Measurements from ENCODE around the gene JAKMIP2.
"Not testable (repeated sequence)": the region's sequence is repeated elsewhere in the genome, so short reads cannot be mapped to it uniquely, and the experiment has no call there.

JAKMIP2 gene

GRCh38 chr5:147782110-147783028, at the start of gene JAKMIP2:
TSS of gene JAKMIP2 (minus strand) at chr5:147782728. CDS start at chr5:147671806, 110,922 bp downstream.
- DNase-seq = peak; percentile 59

DNA sequence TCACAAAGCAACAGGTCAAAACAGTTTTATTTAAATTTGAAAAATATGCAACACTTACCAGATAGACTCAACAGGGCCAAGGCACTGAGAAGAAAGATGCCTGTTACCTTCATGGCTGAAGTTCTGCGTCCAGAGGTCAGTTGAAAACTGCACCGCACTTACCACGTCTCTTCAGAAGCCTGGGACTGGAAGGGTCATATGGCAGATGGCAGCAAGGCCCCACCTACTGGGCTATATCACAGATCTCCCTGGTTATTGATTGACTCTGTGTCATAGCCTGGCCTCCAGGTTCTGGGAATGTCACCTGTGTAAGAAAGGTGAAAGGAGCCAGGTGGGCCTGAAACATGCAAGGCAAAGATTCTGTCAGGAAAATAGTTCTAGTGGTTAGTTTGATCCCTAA, 48.9 kb upstream of the JAKMIP2 start, which contains the start of gene SPINK1:
SPINK1 (minus strand) TSS at position 207 of the 400 bp plus-strand sequence; CDS start at position 113, 94 bp downstream.
- DNase-seq = no peak

DNA sequence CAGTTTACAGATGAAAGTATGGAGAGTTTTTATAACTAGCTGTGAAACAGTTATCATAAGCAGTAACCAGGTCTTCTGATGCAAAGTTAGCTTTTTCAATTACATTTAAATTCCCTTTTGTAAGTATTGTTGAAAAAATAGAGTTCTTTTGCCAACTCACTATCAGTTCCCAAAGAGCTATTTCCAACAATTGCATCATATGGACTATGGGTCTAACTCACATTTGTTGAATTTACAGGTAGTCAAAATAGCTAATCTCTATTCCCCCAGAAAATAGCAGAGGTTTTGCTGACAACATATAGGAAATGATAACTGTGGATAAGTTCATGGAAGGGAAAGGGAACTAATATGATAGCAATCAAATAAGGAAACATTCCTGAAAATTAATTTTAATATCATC, 47.5 kb upstream of the JAKMIP2 start:
- DNase-seq = no peak

DNA sequence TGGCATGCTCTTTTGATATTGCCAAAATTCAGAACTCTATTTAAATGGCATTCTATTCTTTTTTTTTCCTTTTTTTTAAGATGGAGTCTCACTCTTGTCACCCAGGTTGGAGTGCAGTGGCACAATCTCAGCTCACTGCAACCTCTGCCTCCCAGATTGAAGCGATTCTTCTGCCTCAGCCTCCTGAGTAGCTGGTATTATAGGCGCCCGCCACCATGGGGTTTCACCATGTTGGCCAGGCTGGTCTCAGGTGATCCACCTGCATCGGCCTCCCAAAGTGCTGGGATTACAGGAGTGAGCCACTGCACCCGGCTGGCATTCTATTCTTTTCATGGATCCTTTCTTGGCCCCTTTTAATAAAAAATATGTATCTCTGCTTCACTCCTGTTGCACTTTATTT, 44.5 kb upstream of the JAKMIP2 start:
- not testable (repeated sequence) for DNase-seq

DNA sequence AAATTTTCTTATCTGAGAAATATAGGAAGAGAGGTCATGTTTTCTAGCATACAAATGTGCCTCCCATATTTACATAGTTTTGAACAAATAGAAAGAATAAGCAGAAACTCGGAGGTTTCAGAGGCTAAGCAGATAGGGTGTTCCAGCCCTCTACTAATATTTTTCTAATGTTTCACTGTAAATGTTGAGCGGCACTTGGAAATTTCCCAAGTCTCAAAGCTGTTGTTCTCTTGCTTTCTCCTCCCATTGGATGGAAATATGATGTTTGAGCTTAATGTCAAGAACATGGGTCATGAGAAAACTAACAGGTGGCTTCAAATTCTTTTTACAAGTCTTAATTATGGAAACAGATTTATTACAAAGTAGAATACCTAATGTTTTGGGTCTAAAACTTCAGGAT, 43.8 kb upstream of the JAKMIP2 start:
- no peak for DNase-seq

DNA sequence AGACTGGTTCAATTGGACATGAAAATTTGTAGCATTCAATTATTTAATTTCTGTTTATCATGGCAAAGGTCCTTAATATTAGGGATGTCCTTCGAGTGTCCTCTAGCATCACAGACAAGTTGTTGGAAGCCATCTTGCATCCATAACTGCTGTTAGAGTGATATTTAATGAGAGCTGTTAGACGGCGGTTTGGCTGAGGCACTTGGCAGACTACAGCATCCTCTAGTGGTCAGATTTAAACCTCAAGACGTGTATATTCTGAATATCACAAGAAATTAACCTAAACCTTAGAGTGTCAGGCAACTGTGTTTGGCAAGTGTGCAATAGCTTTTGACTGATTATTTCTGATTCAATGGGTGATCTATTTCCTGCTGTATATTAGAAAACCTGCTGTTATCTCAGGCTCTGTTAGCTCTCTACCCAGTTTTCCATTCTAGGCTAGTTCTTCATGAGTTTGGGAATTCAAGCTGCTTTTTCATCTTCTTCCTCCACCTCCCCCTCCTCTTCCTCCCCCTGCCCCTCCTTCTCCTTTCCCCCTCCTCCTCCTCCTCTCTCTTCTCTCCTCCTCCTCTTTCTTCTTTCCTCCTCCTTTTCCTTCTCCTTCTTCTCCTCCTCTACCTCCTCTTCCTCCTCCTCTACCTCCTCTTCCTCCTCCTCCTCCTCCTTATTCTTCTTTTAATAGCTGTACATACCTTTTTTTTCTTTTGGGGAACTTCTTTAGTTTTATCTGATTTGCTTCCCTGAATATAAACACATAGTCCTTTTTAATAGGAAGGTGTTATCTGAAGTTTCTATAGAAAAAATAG, 40.4 kb upstream of the JAKMIP2 start:
- DNase-seq = no peak

DNA sequence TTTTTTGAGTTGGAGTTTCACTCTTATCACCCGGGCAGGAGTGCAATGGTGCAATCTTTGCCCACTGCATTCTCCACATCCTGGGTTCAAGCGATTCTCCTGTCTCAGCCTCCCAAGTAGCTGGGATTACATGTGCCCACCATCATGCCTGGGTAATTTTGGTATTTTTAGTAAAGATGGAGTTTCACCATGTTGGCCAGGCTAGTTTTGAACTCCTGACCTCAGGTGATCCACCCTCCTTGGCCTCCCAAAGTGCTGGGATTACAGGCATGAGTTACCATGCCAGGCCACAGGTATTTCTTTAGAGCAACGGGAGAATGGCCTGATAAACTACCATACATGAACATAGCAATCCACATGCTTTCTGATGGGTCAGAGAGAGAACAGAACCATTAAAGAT, 39.7 kb upstream of the JAKMIP2 start:
- DNase-seq = not testable (repeated sequence)

DNA sequence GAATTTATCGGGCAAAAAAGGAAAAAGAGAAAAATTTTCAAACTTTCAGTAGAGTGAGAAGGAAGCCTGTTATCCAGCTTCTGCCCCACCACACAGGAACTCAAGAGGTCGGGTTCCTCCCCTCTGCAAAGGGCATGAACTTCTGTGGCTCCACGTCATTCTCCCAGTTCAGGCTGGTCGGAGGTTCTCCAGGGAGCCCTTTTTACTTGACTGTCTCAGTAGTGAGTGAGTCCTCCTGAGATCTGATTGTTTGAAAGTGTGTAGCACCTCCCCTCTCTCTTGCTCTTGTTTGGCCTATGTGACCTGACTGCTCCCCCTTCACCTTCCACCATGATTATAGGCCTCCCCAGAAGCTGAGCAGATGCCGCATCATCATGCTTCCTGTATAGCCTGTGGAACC, 39.2 kb upstream of the JAKMIP2 start:
- DNase-seq = no peak

DNA sequence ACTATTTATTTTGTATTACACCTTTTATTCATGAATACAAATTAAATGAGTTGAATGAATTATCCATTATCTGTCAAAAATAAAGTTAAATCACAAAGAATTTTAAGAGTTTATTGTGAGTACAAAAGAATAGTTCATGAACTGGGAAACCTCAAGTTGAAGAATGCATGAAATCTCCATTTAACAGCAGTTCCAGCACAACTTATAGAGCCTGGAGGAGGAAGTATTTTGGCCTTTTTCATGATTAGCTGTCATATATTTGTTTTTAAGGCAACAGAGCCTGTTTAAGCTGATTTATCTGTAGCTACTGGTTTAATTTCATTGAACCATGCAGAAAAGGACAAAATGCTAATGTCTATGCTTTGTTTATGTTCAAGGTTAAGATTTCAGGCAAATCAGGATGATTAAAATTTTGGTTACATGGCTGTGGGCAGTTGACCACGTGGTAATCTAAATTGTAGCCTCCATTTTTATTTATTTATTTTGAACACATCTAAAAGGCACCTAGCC, 36.8 kb upstream of the JAKMIP2 start:
- DNase-seq = no peak

GRCh38 chr5:147818290-147818689, 35.8 kb upstream of the JAKMIP2 start:
- no peak for DNase-seq

DNA sequence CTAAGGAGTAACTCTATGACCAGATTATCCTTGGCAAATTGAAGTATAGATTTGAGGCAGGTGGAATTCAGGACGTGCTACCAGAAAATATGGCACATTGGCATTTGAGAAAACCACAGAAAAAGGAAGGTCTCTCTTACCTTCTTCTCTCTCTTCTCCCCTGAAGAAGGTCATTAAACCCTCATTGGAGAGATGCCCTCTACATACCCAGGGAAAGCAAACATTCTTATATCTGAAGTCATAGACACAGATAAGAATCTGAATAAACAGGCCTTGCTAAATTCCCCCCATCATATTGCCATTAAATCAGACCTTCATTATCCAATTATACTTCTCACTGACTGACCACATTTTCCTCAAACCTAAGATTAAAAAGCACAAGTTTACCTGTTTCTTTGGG, 31.2 kb upstream of the JAKMIP2 start:
- DNase-seq = no peak

DNA sequence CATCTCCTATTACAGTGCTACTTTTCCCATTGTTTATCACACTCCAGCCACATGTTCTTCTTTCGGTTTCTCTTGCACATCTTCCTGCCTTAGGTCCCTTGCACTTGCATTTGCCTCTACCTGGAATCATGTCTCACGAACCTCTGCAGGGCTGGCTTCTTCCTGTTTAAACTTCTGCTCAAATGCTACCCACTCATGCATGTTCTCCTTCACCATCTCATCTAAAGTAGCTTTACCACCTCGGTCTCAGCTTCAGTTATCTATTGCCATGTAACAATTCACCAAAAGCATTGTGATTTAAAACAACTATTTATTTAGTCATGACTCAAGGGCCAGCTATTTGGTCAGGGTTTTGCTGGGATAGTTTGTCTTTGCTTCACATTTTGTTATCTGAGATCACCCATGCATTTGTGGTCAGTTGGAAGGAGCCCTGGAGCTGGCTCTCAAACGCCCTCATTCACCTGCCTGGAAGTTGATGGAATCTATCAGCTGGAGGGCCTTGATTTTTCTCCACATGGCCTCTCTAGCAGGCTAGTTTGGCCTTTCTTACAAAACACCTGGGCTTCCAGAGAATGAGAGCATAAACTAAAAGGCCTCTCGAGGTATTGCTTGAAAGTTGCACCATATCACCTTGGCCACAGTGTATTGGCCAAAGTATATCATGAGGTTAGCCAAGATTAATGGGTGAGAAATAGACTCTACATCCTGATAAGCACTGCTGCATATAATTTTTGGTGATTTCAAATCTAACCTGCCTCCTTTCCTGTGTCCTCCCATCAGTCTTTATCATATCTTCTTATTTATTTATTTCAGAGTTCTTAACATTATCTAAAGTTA, 27.5 kb upstream of the JAKMIP2 start:
- no peak for DNase-seq

DNA sequence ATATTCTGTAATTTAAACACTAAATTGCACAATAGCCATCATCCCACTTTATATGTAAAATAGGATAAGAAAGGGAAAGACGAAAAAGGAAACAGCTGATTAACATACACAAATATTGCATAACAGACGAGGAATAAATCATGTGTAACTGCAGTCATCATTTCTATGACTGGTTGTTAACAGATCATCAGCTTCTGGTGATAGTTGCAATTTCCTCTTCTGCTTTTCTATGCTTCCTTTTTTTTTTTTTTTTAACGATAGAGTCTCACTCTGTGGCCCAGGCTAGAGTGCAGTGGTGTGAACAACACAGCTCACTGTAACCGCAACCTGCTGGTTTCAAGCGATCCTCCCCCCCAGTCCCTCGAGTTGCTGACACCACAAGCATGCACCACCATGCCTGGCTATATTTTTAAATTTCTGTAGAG, 22.5 kb upstream of the JAKMIP2 start:
- DNase-seq = no peak

DNA sequence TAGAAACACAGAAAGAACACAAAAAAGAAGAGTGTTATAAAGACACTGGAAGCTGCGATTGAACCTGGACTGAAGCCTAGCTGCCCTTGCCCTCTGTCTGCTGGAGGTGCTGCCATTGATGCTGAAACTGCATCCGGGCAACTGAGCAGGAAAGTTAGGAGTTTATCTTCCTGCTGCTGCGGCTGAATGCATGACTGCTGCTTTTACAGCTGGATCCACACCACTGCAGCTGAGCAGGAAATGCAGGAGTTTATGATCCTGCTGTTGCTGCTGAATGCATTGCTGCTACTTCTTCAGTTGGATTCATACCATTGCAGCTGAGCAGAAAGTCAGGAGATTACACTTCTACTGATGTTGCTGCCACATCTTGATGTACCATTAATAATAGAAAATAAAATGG, 21.8 kb upstream of the JAKMIP2 start:
- no peak for DNase-seq

DNA sequence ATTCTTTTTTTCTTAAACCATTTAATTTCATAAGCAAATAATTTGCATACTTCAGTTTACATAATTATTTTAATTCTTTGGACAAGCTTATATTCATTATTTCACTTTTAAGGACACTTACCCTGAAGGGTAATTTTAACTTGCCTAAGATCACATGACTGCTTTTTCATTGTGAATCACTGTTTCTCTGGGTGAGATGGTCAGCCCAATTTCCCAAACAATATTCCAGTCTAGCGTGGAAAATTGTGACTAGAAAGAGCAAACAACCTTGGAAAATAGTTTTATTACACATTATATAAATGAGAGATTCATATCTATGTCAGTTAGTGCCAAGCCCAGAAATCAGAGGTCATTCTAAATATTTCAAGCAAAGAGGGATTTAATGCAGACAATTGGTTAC, 21.4 kb upstream of the JAKMIP2 start:
- no peak for DNase-seq

DNA sequence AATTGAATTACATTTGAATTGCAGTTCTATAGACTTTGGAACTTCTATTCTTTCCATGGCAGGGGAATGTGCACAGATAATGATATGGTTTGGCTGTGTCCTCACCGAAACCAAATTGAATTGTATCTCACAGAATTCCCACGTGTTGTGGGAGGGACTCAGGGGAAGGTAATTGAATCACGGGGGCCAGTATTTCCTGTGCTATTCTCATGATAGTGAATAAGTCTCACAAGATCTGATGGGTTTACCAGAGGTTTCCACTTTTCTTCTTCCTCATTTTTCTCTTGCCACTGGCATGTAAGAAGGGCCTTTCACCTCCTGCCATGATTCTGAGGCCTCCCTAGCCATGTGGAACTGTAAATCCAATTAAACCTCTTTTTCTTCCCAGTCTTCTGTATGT, 20.6 kb upstream of the JAKMIP2 start:
- not testable (repeated sequence) for DNase-seq

GRCh38 chr5:147801461-147801860, 18.9 kb upstream of the JAKMIP2 start:
- no peak for DNase-seq

GRCh38 chr5:147800491-147800890, 18.0 kb upstream of the JAKMIP2 start:
- DNase-seq = no peak

DNA sequence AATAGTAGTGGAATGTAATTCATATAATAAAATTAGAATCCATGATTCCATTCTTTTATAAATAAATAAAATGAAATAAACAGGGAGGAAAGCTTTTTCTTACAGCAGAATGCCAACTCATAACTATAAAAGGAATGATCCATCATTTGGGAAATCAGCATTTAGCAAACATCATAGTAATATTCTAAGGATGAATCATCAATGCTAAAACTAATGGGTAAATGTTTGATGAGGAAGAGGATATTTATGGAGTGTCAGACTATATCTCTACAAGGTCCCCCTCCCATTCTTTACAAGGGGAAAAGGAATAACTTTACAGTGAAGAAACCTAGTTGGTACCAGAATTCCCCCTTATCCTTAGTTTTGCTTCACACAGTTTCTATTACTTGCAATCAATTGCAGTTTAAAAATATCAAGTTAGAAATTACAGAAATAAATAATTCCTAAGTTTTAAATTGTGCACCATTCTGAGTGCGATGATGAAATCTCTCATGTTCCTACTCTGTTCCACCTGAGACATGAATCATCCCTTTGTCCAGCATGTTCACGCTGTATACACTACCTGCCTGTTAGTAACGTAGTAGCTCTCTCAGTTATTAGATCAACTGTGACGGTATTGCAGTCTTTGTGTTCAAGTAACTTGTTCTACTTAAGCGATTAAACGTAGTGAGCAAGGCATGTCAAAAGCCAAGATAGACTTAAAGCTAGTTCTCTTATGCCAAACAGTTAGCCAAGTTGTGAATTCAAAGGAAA, 14.2 kb upstream of the JAKMIP2 start:
- no peak for DNase-seq

DNA sequence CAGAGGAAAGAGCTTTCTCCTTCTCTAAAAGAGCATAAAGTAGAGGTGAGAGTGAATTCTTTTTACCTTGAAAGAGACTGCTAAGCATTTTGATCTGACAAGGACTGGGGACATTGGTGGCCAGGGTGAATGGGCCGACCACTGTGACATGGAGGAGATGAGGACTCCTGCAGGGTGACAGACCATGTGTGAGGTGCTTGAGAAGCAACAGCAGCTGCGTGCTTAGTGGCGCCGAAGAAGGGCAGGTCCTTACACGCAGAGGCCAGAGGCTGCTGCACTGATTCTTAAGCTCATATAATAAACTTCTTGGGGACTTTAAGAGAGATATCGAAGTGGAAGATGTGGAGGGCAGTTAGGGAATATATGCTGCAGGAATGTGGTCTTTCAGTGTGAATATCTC, 8.7 kb upstream of the JAKMIP2 start:
- DNase-seq = no peak

- no peak for DNase-seq
These were observed 7.3 kb upstream of the JAKMIP2 start for GRCh38 chr5:147789820-147790219.

GRCh38 chr5:147788023-147788422, 5.5 kb upstream of the JAKMIP2 start:
- DNase-seq = no peak
